Heart left ventricle (tissue), 16 donors: ENCODE measurements around the gene ITGA5. TPM values are rescaled to one million over a fixed set of nuclear protein-coding genes. Genes with fewer than 3 reads are reported as not detected.

ENCODE experiments used
- ATAC-seq, 4 donors: fragments of 200-7000 bp; cut with Tn5 transposase; one replicate each; pipeline ENCODE4 v1.9.1; 2020 to 2022; ENCODE audit warnings: moderate library complexity in 4 of 4, mild to moderate bottlenecking in 3 of 4, moderate number of reproducible peaks in 1 of 4
- DNase-seq, 5 donors: peaks; one replicate each; pipeline ENCODE4 v3.0.0-alpha.2; 2020
- H3K27ac ChIP-seq, 12 donors: fragments of 200-600 bp; sonication (generic) in 4 of 12; one replicate each; pipeline versions ENCODE4 v1.5.0 to v1.8.0; 2016 to 2022; ENCODE audit warnings: mild to moderate bottlenecking in 2 of 12
- H3K27me3 ChIP-seq, 9 donors: fragments of 200-600 bp; sonication (generic) in 2 of 9; one replicate each; pipeline versions ENCODE4 v1.5.1 to v1.8.0; 2016 to 2022; ENCODE audit warnings: mild to moderate bottlenecking in 3 of 9
- H3K36me3 ChIP-seq, 9 donors: fragments of 200-600 bp; sonication (generic) in 2 of 9; one replicate each; pipeline versions ENCODE4 v1.5.0 to v1.8.0; 2018 to 2022; ENCODE audit warnings: mild to moderate bottlenecking in 2 of 9
- H3K4me1 ChIP-seq, 12 donors: fragments of 200-600 bp; sonication (generic) in 4 of 12; one replicate each; pipeline versions ENCODE4 v1.5.0 to v1.8.0; 2016 to 2022; ENCODE audit warnings: mild to moderate bottlenecking in 3 of 12
- H3K4me3 ChIP-seq, 12 donors: fragments of 200-600 bp; sonication (generic) in 4 of 12; one replicate each; pipeline versions ENCODE4 v1.5.0 to v1.8.0; 2017 to 2022; ENCODE audit warnings: mild to moderate bottlenecking in 9 of 12, moderate library complexity in 4 of 12
- H3K9me3 ChIP-seq, 12 donors: fragments of 200-600 bp; sonication (generic) in 4 of 12; one replicate each; pipeline versions ENCODE4 v1.5.0 to v1.8.0; 2016 to 2022; ENCODE audit warnings: mild to moderate bottlenecking in 1 of 12
- POLR2A ChIP-seq, 2 donors: fragments of 450-650 bp; IDR thresholded peaks; one replicate each; pipeline ENCODE4 v1.6.1; 2017; ENCODE audit warnings: antibody characterized with exemption in 2 of 2, mild to moderate bottlenecking in 2 of 2, moderate library complexity in 2 of 2
- WGBS, 4 donors: extraction: QIAGEN DNeasy Blood & Tissue Kit in 2 of 4; methylation state at CpG; one replicate each; pipeline versions ENCODE4 v1.1.5 to v1.1.7; 2013 to 2018; 5-methylcytosine and 5-hydroxymethylcytosine counted together
- intact Hi-C, 10 donors: fragments of 100-400 bp; cut with DNase I; formaldehyde crosslinking; loops; one replicate each; pipeline versions ENCODE4 v1.11.1 to v1.14.2; 2022
- polyA plus RNA-seq, 2 donors: library from polyadenylated mRNA; stranded (reverse); fragments of 200-250 nt; gene quantifications; one replicate each; pipeline ENCODE4 v1.2.3, GENCODE V29; 2013
- total RNA-seq, 9 donors: library from RNA; depleted of rRNA in 2 of 9; stranded (reverse); fragments of >200 nt in 2 of 9; fragmentation: NEBNext Ultra II Directional in 3 of 9; extraction: Animal tissue kit (Norgen Biotek cat#: 25700) in 3 of 9; gene quantifications; one replicate each; pipeline versions ENCODE4 v1.1.0 to v1.2.4, GENCODE V29; 2016 to 2023
- TF ChIP-seq, protein P1 (sequence below), 12 donors: fragments of 200-600 bp; sonication (generic) in 4 of 12; IDR thresholded peaks; one replicate each; pipeline versions ENCODE4 v1.5.0 to v1.8.0; 2018 to 2022; ENCODE audit warnings: antibody characterized with exemption in 12 of 12, mild to moderate bottlenecking in 5 of 12
- donor health status: ischemic (EF 13 %, LVEDD 7.1; RV severe dilation, severe dysfunction).
- donor health status: healthy with polysubstance abuse.
- donor health status: DM: no; HTN: yes; CAD: no.
- donor health status: DM: no; HTN: no; CAD: no.
- donor health status: ischemic (EF 25% LVEDD 6.9; RV normal size, moderate dysfunction).
- donor health status: ischemic (EF 25% LVEDD 5.7; RV mildly dilated, moderate dysfunction).
- donor health status: healthy.
- donor health status: DM: yes; HTN: yes; CAD: no.
- donor health status: ischemic (EF 35%, LVEDD 5.7; RV mildly dilated, moderate dysfunction).
- donor health status: nonischemic (EF 11% LVEDD 7.7; RV severe dilation, severe dysfunction).
- donor health status: DM: yes; HTN: yes; CAD: no.
- donor health status: PGD.
- donor health status: ischemic (EF 29% LVEDD 5.4; RV normal size, mild dysfunction).
- donor health status: nonischemic (EF 23%, LVEDD 6.1; RV moderate dilation, normal function).

The ITGA5 gene
- total and polyA plus RNA-seq, 11 donors, result 33.2 to 301 (median 55.0) TPM

DNA sequence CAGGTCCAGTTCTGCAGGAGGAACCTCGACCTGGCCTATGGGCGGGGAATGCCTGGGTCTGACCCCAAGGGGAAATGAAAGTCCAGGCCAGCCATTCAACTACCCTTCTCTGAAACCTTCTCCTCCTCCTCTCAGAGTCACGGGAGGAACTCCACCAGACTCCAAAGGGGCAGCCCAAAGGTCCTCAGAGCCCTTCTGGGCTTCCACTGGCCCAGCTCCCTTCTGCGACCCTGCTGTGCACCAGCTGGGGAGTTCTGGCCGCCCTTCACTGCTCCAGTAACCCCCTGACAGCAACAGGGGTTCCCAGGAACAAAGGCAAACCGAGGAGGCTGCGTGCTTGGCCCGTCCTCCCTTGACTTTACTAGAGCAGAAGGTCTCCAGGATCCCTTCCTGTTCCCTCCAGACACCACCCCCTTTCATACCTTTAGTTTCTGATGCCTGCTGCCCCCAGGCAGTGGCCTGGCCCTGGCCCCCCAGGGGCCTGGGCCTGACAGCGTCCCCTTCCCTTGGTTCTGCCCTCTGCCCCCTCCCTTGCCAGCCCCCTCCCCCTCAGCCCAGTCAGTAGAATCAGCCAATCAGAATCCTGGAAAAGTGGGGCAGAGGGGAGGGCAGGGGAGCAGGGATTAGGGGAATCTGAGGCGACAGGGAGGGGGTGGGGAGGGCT is 33.7 kb downstream of the ITGA5 start:
- intact Hi-C loops, result no loop called here
- WGBS, 4 donors, result 61 to 81% (median 70%) methylated on average over 9 to 10 of the region's 10 CpGs
- peak overlapping the region in 9 of 12 donors; percentile 9 to 91 (median 63) for H3K27ac ChIP-seq
- no peak for TF ChIP-seq POLR2A (IDR thresholded peaks at IDR 0.05)
- TF ChIP-seq, protein P1, sequence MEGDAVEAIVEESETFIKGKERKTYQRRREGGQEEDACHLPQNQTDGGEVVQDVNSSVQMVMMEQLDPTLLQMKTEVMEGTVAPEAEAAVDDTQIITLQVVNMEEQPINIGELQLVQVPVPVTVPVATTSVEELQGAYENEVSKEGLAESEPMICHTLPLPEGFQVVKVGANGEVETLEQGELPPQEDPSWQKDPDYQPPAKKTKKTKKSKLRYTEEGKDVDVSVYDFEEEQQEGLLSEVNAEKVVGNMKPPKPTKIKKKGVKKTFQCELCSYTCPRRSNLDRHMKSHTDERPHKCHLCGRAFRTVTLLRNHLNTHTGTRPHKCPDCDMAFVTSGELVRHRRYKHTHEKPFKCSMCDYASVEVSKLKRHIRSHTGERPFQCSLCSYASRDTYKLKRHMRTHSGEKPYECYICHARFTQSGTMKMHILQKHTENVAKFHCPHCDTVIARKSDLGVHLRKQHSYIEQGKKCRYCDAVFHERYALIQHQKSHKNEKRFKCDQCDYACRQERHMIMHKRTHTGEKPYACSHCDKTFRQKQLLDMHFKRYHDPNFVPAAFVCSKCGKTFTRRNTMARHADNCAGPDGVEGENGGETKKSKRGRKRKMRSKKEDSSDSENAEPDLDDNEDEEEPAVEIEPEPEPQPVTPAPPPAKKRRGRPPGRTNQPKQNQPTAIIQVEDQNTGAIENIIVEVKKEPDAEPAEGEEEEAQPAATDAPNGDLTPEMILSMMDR (IDR thresholded peaks at IDR 0.05), result no peak
- peaks cover 0 to 47% (median 6%) of the 10 kb centered on the region in 12 donors for H3K4me1 ChIP-seq
- peak overlapping the region in 7 of 12 donors; percentile 1 to 31 (median 12) for H3K4me3 ChIP-seq
- H3K9me3 ChIP-seq, result no peaks in the 10 kb centered on the region
- no peaks in the 10 kb centered on the region for H3K36me3 ChIP-seq
- peak in 1 of 5 donors; percentile 58 for DNase-seq
- H3K27me3 ChIP-seq, result no peaks in the 10 kb centered on the region
- ATAC-seq, result peak in 3 of 4 donors; percentile 9 to 30 (median 29)

DNA sequence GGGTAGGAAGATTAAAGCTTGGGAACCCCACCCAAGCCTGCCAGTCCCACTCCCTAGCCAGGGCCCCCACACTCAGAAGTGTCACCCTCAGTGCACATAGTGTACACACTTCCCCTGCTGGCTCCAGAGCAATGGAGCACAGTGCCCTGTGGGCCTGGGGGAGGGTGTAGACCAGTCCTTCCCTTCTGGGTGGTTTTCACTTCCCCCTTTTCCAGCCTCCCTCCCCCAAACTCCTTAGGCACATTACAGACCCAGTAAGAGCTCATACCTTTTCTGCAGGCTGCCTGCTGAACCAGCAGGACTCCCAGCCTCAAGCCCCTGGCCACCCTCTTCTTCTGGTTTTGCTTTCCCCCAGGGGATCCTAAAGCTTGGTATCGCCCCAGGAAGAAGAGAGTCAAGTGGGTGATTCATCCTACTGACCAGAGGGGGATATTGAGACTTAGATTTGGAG is 34.5 kb downstream of the ITGA5 start, which contains the start of gene ZNF385A:
ZNF385A (minus strand) TSS at position 143 of the 451 bp plus-strand sequence. CDS start 219 bp downstream, outside the sequence.
- no peak for TF ChIP-seq POLR2A (IDR thresholded peaks at IDR 0.05)
- TF ChIP-seq, protein P1 (IDR thresholded peaks at IDR 0.05), result no peak
- Histone ChIP-seq H3K4me3 (peak within 1 kb of the TSS in 8 of 12 donors; percentile 0 to 49 (median 19)), H3K9me3 (no peaks in the 10 kb centered on the region), H3K4me1 (peaks cover 0 to 55% (median 7%) of the 10 kb centered on the region in 12 donors), H3K27ac (peak within 1 kb of the TSS in 9 of 12 donors; percentile 9 to 91 (median 63)), H3K27me3 (no peaks in the 10 kb centered on the region), H3K36me3 (no peaks in the 10 kb centered on the region)
- intact Hi-C loops, result no loop called here
- peak in 3 of 5 donors; percentile 43 to 76 (median 56) for DNase-seq
- 88 to 100% (median 96%) methylated on average over 1 of the region's 1 CpG for WGBS, 4 donors
- peak in 3 of 4 donors; percentile 19 to 67 (median 27) for ATAC-seq

DNA sequence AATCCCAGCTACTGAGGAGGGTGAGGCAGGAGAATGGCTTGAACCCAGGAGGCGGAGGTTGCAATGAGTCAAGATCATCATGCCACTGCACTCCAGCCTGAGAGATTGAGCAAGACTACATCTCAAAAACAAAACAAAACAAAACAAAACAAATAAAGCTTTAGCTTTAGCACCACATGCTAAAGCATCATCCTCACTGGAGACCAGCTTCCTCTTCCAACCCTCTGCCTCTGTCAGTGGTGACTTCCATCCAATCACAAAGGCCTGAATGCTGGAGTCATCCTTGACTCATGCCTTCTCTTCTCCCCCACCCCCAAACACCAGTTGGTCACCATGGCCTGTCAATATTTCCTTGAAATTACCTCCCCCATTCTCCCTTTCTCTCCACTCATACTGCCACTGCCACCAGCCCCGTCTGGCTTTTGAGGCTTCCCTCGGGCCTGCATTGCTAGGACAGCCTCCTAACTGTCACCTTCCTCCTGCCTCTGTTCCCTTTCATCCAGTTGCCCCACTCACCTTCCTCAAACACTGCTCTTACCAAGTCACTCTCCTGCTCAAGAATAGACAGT is 35.9 kb downstream of the ITGA5 start:
- peaks cover 0 to 57% (median 13%) of the 10 kb centered on the region in 12 donors for H3K4me1 ChIP-seq
- H3K27me3 ChIP-seq, result no peaks in the 10 kb centered on the region
- WGBS, 4 donors, result 86 to 96% (median 92%) methylated on average over 3 of the region's 3 CpGs
- intact Hi-C loops, result no loop called here
- ATAC-seq (no peak), DNase-seq (peak in 1 of 5 donors; percentile 18)
- H3K9me3 ChIP-seq, result no peaks in the 10 kb centered on the region
- H3K4me3 ChIP-seq, result peak overlapping the region in 1 of 12 donors; percentile 49
- TF ChIP-seq, protein P1 (IDR thresholded peaks at IDR 0.05), result no peak
- no peak for TF ChIP-seq POLR2A (IDR thresholded peaks at IDR 0.05)
- H3K36me3 ChIP-seq, result no peaks in the 10 kb centered on the region
- H3K27ac ChIP-seq, result peak overlapping the region in 1 of 12 donors; percentile 91

DNA sequence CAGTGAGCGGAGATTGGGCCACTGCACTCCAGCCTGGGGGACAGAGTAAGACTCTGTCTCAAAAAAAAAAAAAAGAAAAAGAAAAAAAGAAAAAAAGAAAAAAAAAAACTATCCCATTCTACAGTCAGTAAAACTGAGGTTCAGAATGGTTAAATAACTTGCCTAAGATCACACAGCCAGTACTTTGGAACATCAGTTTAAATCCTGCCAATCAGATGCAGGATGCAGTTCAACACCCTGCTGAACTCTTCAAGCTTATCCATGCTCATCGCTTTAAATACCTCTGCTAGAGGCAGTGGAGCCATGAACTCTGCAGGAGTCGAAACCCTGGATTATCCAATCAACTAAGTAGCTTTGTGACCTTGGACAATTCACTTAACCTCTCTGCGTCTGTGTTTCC is 37.9 kb downstream of the ITGA5 start:
- intact Hi-C loops, result no loop called here
- Histone ChIP-seq H3K27ac (no peak overlapping the region), H3K4me1 (peaks cover 0 to 60% (median 18%) of the 10 kb centered on the region in 12 donors), H3K27me3 (no peaks in the 10 kb centered on the region), H3K4me3 (no peak overlapping the region), H3K36me3 (no peaks in the 10 kb centered on the region), H3K9me3 (no peaks in the 10 kb centered on the region)
- DNase-seq, result no peak
- 88 to 93% (median 92%) methylated on average over 4 of the region's 4 CpGs for WGBS, 4 donors
- no peak for ATAC-seq
- no peak for TF ChIP-seq POLR2A (IDR thresholded peaks at IDR 0.05)
- TF ChIP-seq, protein P1 (IDR thresholded peaks at IDR 0.05), result no peak
